Uterus (tissue), 4 donors: Measurements from ENCODE around the gene HDAC7. TPM values are rescaled to one million over a fixed set of nuclear protein-coding genes. Genes with fewer than 3 reads are reported as not detected.
A peak's percentile ranks its signal among the peaks of the same experiment; 100 is the strongest.

Experiments
- DNase-seq, 2 donors: peaks; one replicate each; pipeline ENCODE4 v3.0.0-alpha.2; 2019 to 2020
- H3K27ac ChIP-seq, 2 donors: fragments of 200-600 bp; sonication (generic); 1 replicate in 1 of 2; 2 replicates in 1 of 2; pipeline ENCODE4 v1.5.1; 2016 to 2018
- H3K27me3 ChIP-seq, 2 donors: fragments of 200-600 bp; sonication (generic); one replicate each; pipeline ENCODE4 v1.5.1; 2018 to 2019; ENCODE audit warnings: control low read depth in 1 of 2
- H3K36me3 ChIP-seq, 2 donors: fragments of 200-600 bp; sonication (generic); one replicate each; pipeline ENCODE4 v1.5.1; 2019; ENCODE audit warnings: control low read depth in 1 of 2
- H3K4me1 ChIP-seq, 2 donors: fragments of 200-600 bp; sonication (generic); one replicate each; pipeline ENCODE4 v1.5.1; 2018 to 2019; ENCODE audit warnings: control low read depth in 1 of 2
- H3K4me3 ChIP-seq, 2 donors: fragments of 200-600 bp; sonication (generic); 1 replicate in 1 of 2; 2 replicates in 1 of 2; pipeline ENCODE4 v1.5.1; 2018 to 2019; ENCODE audit warnings: mild to moderate bottlenecking in 1 of 2
- H3K9me3 ChIP-seq, 2 donors: fragments of 200-600 bp; sonication (generic); one replicate each; pipeline ENCODE4 v1.5.1; 2019; ENCODE audit warnings: control low read depth in 1 of 2
- POLR2A ChIP-seq, 2 donors: fragments of 450-650 bp; IDR thresholded peaks; one replicate each; pipeline ENCODE4 v1.6.1; 2016; ENCODE audit warnings: antibody characterized with exemption in 2 of 2, mild to moderate bottlenecking in 1 of 2, moderate library complexity in 1 of 2
- intact Hi-C: fragments of 100-400 bp; cut with DNase I; formaldehyde crosslinking; loops from one replicate; pipeline ENCODE4 v1.15.1; 2023; ENCODE audit warnings: low total_unique reads
- total RNA-seq, 4 donors: library from RNA; depleted of rRNA in 3 of 4; stranded (reverse); fragments of >200 nt in 3 of 4; gene quantifications; one replicate each; pipeline versions ENCODE4 v1.1.0 to v1.2.4, GENCODE V29; 2014 to 2023
- TF ChIP-seq, protein P1 (sequence below), 4 experiments: fragments of 200-600 bp in 2 of 4; fragments of 450-650 bp in 2 of 4; sonication (generic) in 2 of 4; IDR thresholded peaks; one replicate each; pipeline ENCODE4 v1.5.1; 2016 to 2019; ENCODE audit warnings: antibody characterized with exemption in 4 of 4, mild to moderate bottlenecking in 2 of 4, moderate library complexity in 1 of 4
- donor health status: DM: yes; HTN: yes; CAD: no.

The HDAC7 gene
- total RNA-seq, 4 donors from 2014 or later = 33.0 to 191 (median 42.5) TPM

GRCh38 chr12:47752552-47752951, 67.2 kb downstream of the HDAC7 start:
- DNase-seq = no peak
- no peak overlapping the region for H3K4me3 ChIP-seq
- intact Hi-C loops = no loop called here
- H3K9me3 ChIP-seq = no peaks in the 10 kb centered on the region
- peaks cover 0 to 3% of the 10 kb centered on the region in 2 donors for H3K4me1 ChIP-seq
- H3K36me3 ChIP-seq = no peaks in the 10 kb centered on the region
- no peaks in the 10 kb centered on the region for H3K27me3 ChIP-seq
- H3K27ac ChIP-seq = peak overlapping the region; percentile 41 to 56
- TF ChIP-seq, protein P1, sequence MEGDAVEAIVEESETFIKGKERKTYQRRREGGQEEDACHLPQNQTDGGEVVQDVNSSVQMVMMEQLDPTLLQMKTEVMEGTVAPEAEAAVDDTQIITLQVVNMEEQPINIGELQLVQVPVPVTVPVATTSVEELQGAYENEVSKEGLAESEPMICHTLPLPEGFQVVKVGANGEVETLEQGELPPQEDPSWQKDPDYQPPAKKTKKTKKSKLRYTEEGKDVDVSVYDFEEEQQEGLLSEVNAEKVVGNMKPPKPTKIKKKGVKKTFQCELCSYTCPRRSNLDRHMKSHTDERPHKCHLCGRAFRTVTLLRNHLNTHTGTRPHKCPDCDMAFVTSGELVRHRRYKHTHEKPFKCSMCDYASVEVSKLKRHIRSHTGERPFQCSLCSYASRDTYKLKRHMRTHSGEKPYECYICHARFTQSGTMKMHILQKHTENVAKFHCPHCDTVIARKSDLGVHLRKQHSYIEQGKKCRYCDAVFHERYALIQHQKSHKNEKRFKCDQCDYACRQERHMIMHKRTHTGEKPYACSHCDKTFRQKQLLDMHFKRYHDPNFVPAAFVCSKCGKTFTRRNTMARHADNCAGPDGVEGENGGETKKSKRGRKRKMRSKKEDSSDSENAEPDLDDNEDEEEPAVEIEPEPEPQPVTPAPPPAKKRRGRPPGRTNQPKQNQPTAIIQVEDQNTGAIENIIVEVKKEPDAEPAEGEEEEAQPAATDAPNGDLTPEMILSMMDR (IDR thresholded peaks at IDR 0.05) = no peak
- TF ChIP-seq POLR2A (IDR thresholded peaks at IDR 0.05) = no peak

GRCh38 chr12:47752121-47752520, 67.6 kb downstream of the HDAC7 start:
- TF ChIP-seq POLR2A (IDR thresholded peaks at IDR 0.05) = no peak
- TF ChIP-seq, protein P1 (IDR thresholded peaks at IDR 0.05) = no peak
- no peak for DNase-seq
- intact Hi-C loops = no loop called here
- no peaks in the 10 kb centered on the region for H3K9me3 ChIP-seq
- H3K36me3 ChIP-seq = no peaks in the 10 kb centered on the region
- H3K27ac ChIP-seq = no peak overlapping the region
- H3K27me3 ChIP-seq = no peaks in the 10 kb centered on the region
- peaks cover 0 to 3% of the 10 kb centered on the region in 2 donors for H3K4me1 ChIP-seq
- H3K4me3 ChIP-seq = no peak overlapping the region

- DNase-seq = no peak
- Histone ChIP-seq H3K27me3 (no peaks in the 10 kb centered on the region), H3K27ac (no peak overlapping the region), H3K4me1 (peaks cover 0 to 3% of the 10 kb centered on the region in 2 donors), H3K36me3 (no peaks in the 10 kb centered on the region), H3K9me3 (no peaks in the 10 kb centered on the region), H3K4me3 (no peak overlapping the region)
- intact Hi-C loops = no loop called here
- TF ChIP-seq, protein P1 (IDR thresholded peaks at IDR 0.05) = no peak
- TF ChIP-seq POLR2A (IDR thresholded peaks at IDR 0.05) = no peak
Measured at GRCh38 chr12:47751561-47751960, 68.1 kb downstream of the HDAC7 start.

DNA sequence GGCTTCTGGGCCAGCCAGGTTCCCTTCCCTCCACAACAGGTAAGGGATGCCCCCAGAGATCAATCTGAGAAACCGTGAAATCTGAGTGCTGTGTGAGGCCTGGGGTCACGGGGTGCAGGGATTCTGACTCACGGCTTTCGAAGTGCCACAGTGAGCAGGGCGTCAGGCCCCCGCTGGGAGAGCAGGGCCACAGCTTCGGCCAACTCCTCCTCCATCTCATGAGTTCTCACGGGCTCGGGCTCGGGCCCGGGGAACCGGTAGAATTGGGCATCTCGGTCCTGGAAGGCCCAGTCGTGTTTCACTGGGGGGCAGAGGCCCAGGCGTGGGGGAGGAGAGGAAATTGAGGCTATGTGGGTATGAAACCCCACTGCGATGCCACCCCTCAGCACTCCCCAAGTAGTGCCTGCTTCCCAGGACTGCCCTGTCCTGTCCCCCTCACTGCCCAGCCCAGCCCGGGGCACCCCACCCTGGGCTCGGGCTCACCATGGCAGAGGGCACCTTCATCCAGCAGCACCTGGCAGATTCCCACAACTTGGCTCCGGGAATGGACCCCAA, 68.7 kb downstream of the HDAC7 start:
- Histone ChIP-seq H3K9me3 (no peaks in the 10 kb centered on the region), H3K27me3 (no peaks in the 10 kb centered on the region), H3K36me3 (no peaks in the 10 kb centered on the region), H3K4me3 (no peak overlapping the region), H3K27ac (no peak overlapping the region), H3K4me1 (peaks cover 0 to 3% of the 10 kb centered on the region in 2 donors)
- intact Hi-C loops = no loop called here
- no peak for DNase-seq
- no peak for TF ChIP-seq POLR2A (IDR thresholded peaks at IDR 0.05)
- TF ChIP-seq, protein P1 (IDR thresholded peaks at IDR 0.05) = no peak

DNA sequence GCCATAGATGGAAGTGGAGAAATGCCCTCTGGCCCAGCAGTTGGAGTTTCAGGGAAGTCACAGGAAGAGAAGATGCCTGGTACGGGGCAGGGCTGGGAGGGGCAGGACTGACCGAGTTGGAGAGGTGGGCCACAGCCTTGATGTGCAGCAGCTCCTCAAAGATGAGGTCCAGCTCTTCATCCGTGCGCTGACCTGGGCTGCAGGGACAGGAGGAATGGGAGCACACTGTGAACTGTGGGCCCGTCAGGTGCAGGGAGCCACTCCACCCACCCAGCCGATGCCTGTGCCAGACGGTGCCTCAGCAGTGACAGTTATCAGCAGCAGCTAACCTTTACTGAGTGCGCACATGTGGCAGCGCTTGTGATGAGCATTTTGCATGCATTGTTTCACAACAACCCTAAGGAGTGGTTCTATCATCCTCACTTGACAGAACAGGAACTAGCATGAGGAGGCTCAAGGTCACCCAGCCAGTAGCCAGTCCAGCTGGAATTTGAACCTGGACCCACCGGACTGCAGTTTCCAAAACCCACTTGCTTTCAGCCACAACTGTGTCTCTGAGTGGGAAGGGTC, 69.4 kb downstream of the HDAC7 start:
- H3K4me1 ChIP-seq = peaks cover 0 to 3% of the 10 kb centered on the region in 2 donors
- intact Hi-C loops = no loop called here
- H3K4me3 ChIP-seq = no peak overlapping the region
- no peak for DNase-seq
- H3K27me3 ChIP-seq = no peaks in the 10 kb centered on the region
- H3K9me3 ChIP-seq = no peaks in the 10 kb centered on the region
- no peak overlapping the region for H3K27ac ChIP-seq
- TF ChIP-seq, protein P1 (IDR thresholded peaks at IDR 0.05) = no peak
- no peak for TF ChIP-seq POLR2A (IDR thresholded peaks at IDR 0.05)
- no peaks in the 10 kb centered on the region for H3K36me3 ChIP-seq
